Left lung (tissue), 10 donors: ENCODE data around the gene RASSF1. TPM values are rescaled to one million over a fixed set of nuclear protein-coding genes. Genes with fewer than 3 reads are reported as not detected.

Experiments
- ATAC-seq: fragments of 200-7000 bp; cut with Tn5 transposase; one replicate; pipeline ENCODE4 v1.9.1; 2020; ENCODE audit warnings: moderate library complexity
- DNase-seq, 4 donors: peaks; one replicate each; pipeline ENCODE4 v3.0.0-alpha.2; 2013 to 2020
- H3K27ac ChIP-seq, 2 donors: fragments of 200-600 bp; sonication (generic) in 1 of 2; one replicate each; pipeline versions ENCODE4 v1.5.0 to v1.8.0; 2020 to 2021
- H3K27me3 ChIP-seq, 2 donors: fragments of 200-600 bp; sonication (generic) in 1 of 2; one replicate each; pipeline versions ENCODE4 v1.5.0 to v1.8.0; 2020 to 2021
- H3K36me3 ChIP-seq, 2 donors: fragments of 200-600 bp; sonication (generic) in 1 of 2; one replicate each; pipeline versions ENCODE4 v1.5.0 to v1.8.0; 2020 to 2021
- H3K4me1 ChIP-seq, 2 donors: fragments of 200-600 bp; one replicate each; pipeline ENCODE4 v1.8.0; 2021
- H3K4me3 ChIP-seq, 2 donors: fragments of 200-600 bp; sonication (generic) in 1 of 2; one replicate each; pipeline versions ENCODE4 v1.5.0 to v1.8.0; 2020 to 2021; ENCODE audit warnings: mild to moderate bottlenecking in 1 of 2
- H3K9me3 ChIP-seq, 2 donors: fragments of 200-600 bp; sonication (generic) in 1 of 2; one replicate each; pipeline versions ENCODE4 v1.5.0 to v1.8.0; 2020 to 2021
- intact Hi-C, 2 donors: fragments of 100-400 bp; cut with DNase I; formaldehyde crosslinking; loops; one replicate each; pipeline versions ENCODE4 v1.11.2 to v1.14.2; 2022
- polyA plus RNA-seq, 6 donors: library from polyadenylated mRNA; unstranded; fragments of 120-200 nt; gene quantifications; one replicate each; pipeline ENCODE4 v1.2.1, GENCODE V29; 2013; ENCODE audit not compliant: insufficient read length in 6 of 6
- total RNA-seq, 2 donors: library from RNA; stranded (reverse); fragmentation: NEBNext Ultra II Directional; extraction: Animal tissue kit (Norgen Biotek cat#: 25700); gene quantifications; one replicate each; pipeline ENCODE4 v1.2.1, GENCODE V29; 2021
- TF ChIP-seq, protein P1 (sequence below), 2 donors: fragments of 200-600 bp; sonication (generic) in 1 of 2; IDR thresholded peaks; one replicate each; pipeline versions ENCODE4 v1.5.0 to v1.8.0; 2021; ENCODE audit warnings: antibody characterized with exemption in 2 of 2
- donor health status: DM: no; HTN: yes; CAD: no.
- donor health status: DM: no; HTN: no; CAD: no.

The RASSF1 gene
- total and polyA plus RNA-seq, 8 donors, result 24.9 to 40.7 (median 28.8) TPM

DNA sequence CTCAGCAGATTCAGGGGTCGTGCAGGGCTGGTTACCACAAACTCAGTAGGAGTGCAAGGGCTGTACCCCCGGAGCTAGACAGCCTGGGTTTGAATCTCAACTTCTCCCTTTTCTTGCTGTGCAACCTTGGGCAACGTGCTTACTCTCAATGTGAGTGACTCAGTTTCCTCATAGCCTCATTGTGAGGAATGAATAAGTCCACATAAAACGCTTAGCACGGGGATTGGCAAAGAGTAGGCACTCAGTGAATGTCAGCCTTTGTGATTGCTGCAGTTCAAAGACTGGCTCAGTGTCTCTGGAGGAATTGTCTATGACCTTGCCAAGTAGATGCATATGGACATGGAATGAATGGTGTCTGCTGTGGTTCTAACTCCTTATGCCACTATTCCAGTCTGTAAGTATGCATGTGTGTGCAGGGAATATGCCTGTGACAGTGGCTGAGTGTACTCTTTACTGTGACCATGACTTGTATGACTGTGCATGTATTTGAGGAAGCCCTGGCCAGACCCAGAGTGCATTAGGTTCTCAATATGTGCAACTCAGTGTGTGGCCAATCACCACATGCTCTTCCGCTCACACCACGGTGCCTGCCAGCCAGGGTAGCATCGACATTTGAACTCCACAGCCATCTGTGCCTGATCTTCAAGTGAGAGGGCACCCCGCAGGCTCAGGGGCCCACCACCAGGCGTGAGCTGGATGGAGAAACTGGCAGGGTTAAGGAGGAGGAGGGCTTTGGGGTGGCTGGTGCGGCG lies 40.5 kb downstream of the RASSF1 start:
- Histone ChIP-seq H3K36me3 (peaks cover 0 to 5% of the 10 kb centered on the region in 2 donors), H3K4me3 (peak overlapping the region; percentile 12 to 68), H3K4me1 (peaks cover 36 to 58% of the 10 kb centered on the region in 2 donors), H3K9me3 (no peaks in the 10 kb centered on the region), H3K27me3 (no peaks in the 10 kb centered on the region), H3K27ac (peak overlapping the region; percentile 92 to 95)
- intact Hi-C loops, result no loop called here
- DNase-seq (peak in 1 of 4 donors; percentile 83), ATAC-seq (peak; percentile 6)
- TF ChIP-seq, protein P1, sequence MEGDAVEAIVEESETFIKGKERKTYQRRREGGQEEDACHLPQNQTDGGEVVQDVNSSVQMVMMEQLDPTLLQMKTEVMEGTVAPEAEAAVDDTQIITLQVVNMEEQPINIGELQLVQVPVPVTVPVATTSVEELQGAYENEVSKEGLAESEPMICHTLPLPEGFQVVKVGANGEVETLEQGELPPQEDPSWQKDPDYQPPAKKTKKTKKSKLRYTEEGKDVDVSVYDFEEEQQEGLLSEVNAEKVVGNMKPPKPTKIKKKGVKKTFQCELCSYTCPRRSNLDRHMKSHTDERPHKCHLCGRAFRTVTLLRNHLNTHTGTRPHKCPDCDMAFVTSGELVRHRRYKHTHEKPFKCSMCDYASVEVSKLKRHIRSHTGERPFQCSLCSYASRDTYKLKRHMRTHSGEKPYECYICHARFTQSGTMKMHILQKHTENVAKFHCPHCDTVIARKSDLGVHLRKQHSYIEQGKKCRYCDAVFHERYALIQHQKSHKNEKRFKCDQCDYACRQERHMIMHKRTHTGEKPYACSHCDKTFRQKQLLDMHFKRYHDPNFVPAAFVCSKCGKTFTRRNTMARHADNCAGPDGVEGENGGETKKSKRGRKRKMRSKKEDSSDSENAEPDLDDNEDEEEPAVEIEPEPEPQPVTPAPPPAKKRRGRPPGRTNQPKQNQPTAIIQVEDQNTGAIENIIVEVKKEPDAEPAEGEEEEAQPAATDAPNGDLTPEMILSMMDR (IDR thresholded peaks at IDR 0.05), result peak in 1 of 2 donors; percentile 4

DNA sequence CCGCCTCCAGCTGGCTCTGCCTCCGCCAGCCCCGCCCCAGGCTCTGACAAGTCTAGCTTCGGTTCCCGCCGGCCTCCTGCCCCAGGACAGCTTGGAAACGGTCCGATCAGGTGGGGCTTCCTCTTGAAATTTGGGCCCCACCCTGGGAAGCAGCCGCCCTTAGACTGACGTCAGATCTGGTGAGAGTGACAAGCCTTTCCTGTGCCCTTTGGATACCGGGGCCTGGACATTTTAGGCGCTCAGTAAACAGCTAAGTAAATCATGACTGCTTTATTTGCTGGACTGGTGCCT lies 41.1 kb downstream of the RASSF1 start:
- no peaks in the 10 kb centered on the region for H3K27me3 ChIP-seq
- ATAC-seq, result no peak
- no peak for DNase-seq
- peaks cover 0 to 5% of the 10 kb centered on the region in 2 donors for H3K36me3 ChIP-seq
- H3K4me1 ChIP-seq, result peaks cover 36 to 58% of the 10 kb centered on the region in 2 donors
- H3K9me3 ChIP-seq, result no peaks in the 10 kb centered on the region
- TF ChIP-seq, protein P1 (IDR thresholded peaks at IDR 0.05), result no peak
- peak overlapping the region; percentile 12 to 68 for H3K4me3 ChIP-seq
- intact Hi-C loops, result no loop called here
- peak overlapping the region; percentile 92 to 95 for H3K27ac ChIP-seq

DNA sequence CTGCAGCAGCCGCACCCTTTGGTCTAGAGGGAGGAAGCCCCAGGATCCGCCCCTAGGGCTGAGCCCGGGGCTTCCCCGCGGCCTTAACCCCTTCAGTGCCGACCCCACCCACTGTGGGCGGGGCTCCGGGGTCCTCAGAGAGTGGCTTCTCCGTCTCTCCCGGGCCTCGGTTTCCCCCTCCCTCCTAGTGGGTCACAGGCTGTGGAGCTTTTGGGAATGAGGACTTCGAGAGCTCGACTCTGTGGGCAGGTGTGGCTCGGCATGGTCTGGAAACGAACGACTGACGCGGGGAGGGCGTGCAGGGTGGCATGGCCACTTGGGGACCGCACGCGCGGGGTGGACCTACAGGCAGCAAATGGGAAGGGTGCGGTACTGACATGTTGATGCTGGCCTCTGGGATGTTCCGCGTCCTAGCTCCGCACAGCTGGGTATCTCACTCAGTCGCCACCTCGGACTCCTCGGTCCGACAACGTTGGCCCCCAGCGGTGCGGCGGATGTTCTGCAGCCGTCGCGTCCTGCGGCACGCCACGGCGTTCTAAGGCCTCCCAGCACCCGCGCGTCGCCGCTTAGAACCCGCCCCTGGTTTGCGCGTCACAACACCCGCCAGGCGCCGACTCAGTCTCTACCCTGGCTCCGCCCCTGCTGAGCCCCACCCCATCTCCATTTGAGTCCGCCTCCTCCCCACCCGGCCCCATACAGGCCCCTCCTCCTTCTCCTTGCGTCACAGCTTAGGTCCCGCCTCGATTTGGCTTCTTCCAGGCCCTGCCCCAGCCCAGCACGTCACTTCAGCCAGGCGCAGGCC lies 41.6 kb downstream of the RASSF1 start, which contains the start of the genes HYAL3 and NAA80:
TSS of gene HYAL3 (minus strand) at position 570 of the 802 bp plus-strand sequence. CDS start 3,803 bp downstream, outside the sequence.
TSS of gene NAA80 (minus strand) at position 570 of the 802 bp plus-strand sequence. CDS start 1,942 bp downstream, outside the sequence.
- TF ChIP-seq, protein P1 (IDR thresholded peaks at IDR 0.05), result peak in 1 of 2 donors; percentile 62
- H3K36me3 ChIP-seq, result peaks cover 0 to 5% of the 10 kb centered on the region in 2 donors
- peak within 1 kb of the TSS; percentile 63 to 68 for H3K4me3 ChIP-seq
- DNase-seq (peak; percentile 99 to 100 (median 100)), ATAC-seq (peak; percentile 88)
- H3K27me3 ChIP-seq, result no peaks in the 10 kb centered on the region
- H3K27ac ChIP-seq, result peak within 1 kb of the TSS; percentile 92 to 95
- no peaks in the 10 kb centered on the region for H3K9me3 ChIP-seq
- peaks cover 36 to 58% of the 10 kb centered on the region in 2 donors for H3K4me1 ChIP-seq
- intact Hi-C loops, result no loop called here

DNA sequence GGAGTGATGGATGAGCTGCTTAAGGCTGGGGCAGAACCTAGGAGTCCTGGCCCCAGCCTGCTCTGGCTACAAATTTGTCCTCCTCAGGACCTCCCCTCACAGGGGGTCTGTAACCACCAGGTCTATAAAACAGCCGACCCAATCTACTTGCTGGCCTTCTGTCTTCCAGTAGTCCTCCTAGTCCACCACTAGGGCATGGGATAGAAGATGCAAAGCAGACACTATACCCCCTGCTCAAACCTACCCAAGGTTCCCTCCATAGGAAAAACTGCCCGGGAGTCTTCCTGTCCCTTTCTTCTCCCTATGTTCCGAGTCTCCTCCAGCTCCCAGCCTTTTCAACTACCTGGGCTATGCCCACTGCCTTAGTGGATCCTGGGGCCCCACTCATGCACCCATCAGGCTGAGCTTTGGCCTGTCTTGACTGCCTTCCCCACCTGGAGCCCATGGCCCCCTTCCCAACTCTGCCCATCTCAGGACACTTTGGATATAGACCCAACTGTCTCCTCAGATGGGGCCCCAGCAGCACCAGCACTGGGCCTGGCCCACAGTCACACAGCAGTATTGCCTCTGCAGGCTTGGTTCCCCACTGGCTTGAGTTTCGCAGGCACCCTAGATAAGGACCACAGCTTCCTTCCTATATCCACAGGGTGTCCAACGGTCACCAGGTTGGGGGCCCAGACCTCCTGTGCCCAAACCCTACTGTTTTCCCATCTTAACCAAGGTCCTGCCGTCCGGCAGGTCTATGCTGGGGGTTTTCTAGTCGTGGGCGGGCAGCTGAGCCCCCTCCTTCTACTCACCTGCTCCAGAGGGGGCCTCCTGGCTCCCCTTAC lies 42.5 kb downstream of the RASSF1 start:
- intact Hi-C loops, result no loop called here
- no peaks in the 10 kb centered on the region for H3K27me3 ChIP-seq
- ATAC-seq (no peak), DNase-seq (no peak)
- H3K4me3 ChIP-seq, result peak overlapping the region; percentile 63 to 68
- H3K36me3 ChIP-seq, result peaks cover 0 to 5% of the 10 kb centered on the region in 2 donors
- TF ChIP-seq, protein P1 (IDR thresholded peaks at IDR 0.05), result no peak
- H3K27ac ChIP-seq, result peak overlapping the region; percentile 91 to 92
- peaks cover 33 to 52% of the 10 kb centered on the region in 2 donors for H3K4me1 ChIP-seq
- no peaks in the 10 kb centered on the region for H3K9me3 ChIP-seq
